GM19238 (cell line): ENCODE results near the gene JAKMIP2.

Source experiments
- DNase-seq: peaks from one replicate; pipeline ENCODE4 v3.0.0; 2011; ENCODE audit warnings: low spot score; ENCODE audit not compliant: insufficient read length

JAKMIP2 gene

GRCh38 chr5:147789820-147790219 is 7.3 kb upstream of the JAKMIP2 start:
- DNase-seq = no peak

- no peak for DNase-seq
Measured at GRCh38 chr5:147788023-147788422, 5.5 kb upstream of the JAKMIP2 start.

- no peak for DNase-seq
Measured at GRCh38 chr5:147786142-147786541, 3.6 kb upstream of the JAKMIP2 start.

- DNase-seq = no peak
Measured at GRCh38 chr5:147784146-147784987, 1.8 kb upstream of the JAKMIP2 start.

GRCh38 chr5:147780924-147781573 is 1.5 kb downstream of the JAKMIP2 start:
- no peak for DNase-seq

GRCh38 chr5:147779694-147780093 is 2.8 kb downstream of the JAKMIP2 start:
- no peak for DNase-seq

GRCh38 chr5:147776989-147777388 is 5.5 kb downstream of the JAKMIP2 start:
- no peak for DNase-seq

GRCh38 chr5:147773587-147773986 is 8.9 kb downstream of the JAKMIP2 start:
- DNase-seq = no peak

GRCh38 chr5:147773139-147773538 is 9.4 kb downstream of the JAKMIP2 start:
- no peak for DNase-seq

- no peak for DNase-seq
Measured at GRCh38 chr5:147767048-147767447, 15.5 kb downstream of the JAKMIP2 start.

- DNase-seq = no peak
Measured at GRCh38 chr5:147763791-147764525, 18.6 kb downstream of the JAKMIP2 start.

- DNase-seq = no peak
Measured at GRCh38 chr5:147760086-147760875, 22.2 kb downstream of the JAKMIP2 start.

- DNase-seq = no peak
Measured at GRCh38 chr5:147759441-147759840, 23.1 kb downstream of the JAKMIP2 start.

- no peak for DNase-seq
Measured at GRCh38 chr5:147756566-147756965, 26.0 kb downstream of the JAKMIP2 start.

GRCh38 chr5:147754372-147755122 is 28.0 kb downstream of the JAKMIP2 start:
- no peak for DNase-seq

- DNase-seq = no peak
Measured at GRCh38 chr5:147753765-147754164, 28.8 kb downstream of the JAKMIP2 start.

- no peak for DNase-seq
Measured at GRCh38 chr5:147752666-147753290, 29.8 kb downstream of the JAKMIP2 start.

GRCh38 chr5:147752033-147752432 is 30.5 kb downstream of the JAKMIP2 start:
- no peak for DNase-seq

GRCh38 chr5:147751156-147751830 is 31.2 kb downstream of the JAKMIP2 start:
- no peak for DNase-seq

- DNase-seq = no peak
Measured at GRCh38 chr5:147750065-147750464, 32.5 kb downstream of the JAKMIP2 start.
